Jurkat, Clone E6-1 (cell line): Measurements from ENCODE around the gene LONP1.

Experiments
- DNase-seq: peaks from one replicate; pipeline ENCODE4 v3.0.0-alpha.2; 2011; ENCODE audit warnings: low read depth, low spot score
- H3K4me3 ChIP-seq: 2 replicates; pipeline ENCODE4 v1.5.1; 2011; ENCODE audit warnings: mild to moderate bottlenecking, low read length, control low read depth, moderate library complexity

The LONP1 gene

DNA sequence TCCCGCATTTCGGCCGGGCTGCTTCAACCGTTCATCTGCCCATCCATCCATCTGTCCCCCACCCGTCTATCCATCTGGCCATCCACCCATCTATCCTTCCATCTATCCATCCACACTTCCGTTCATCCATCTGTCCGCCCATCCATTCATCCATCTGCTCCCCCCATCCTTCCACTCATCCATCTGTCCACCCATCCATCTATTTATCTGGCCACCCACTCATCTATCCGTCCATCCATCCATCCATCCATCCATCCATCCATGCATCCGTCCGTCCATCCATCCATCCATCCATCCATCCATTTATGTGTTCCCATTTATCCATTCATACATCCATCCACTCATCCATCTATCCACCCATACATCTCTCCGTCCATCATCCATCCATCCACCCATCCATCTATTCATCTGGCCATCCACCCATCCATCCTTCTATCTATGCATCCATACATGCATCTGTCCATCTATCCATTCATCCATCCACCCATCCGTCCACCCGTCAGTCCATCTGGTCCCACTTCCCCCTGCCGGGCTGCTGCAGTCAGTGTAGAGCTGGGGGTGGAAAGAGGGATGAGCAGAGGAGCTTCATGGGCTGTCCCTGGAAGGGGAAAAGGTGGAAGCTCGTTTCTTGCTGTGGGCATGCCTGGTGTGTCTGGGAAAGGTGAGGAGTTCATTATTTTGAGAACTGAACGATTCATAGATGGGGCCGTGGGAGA, 38.4 kb downstream of the LONP1 start:
- H3K4me3 ChIP-seq: peak overlapping the region; percentile 97
- no peak for DNase-seq

DNA sequence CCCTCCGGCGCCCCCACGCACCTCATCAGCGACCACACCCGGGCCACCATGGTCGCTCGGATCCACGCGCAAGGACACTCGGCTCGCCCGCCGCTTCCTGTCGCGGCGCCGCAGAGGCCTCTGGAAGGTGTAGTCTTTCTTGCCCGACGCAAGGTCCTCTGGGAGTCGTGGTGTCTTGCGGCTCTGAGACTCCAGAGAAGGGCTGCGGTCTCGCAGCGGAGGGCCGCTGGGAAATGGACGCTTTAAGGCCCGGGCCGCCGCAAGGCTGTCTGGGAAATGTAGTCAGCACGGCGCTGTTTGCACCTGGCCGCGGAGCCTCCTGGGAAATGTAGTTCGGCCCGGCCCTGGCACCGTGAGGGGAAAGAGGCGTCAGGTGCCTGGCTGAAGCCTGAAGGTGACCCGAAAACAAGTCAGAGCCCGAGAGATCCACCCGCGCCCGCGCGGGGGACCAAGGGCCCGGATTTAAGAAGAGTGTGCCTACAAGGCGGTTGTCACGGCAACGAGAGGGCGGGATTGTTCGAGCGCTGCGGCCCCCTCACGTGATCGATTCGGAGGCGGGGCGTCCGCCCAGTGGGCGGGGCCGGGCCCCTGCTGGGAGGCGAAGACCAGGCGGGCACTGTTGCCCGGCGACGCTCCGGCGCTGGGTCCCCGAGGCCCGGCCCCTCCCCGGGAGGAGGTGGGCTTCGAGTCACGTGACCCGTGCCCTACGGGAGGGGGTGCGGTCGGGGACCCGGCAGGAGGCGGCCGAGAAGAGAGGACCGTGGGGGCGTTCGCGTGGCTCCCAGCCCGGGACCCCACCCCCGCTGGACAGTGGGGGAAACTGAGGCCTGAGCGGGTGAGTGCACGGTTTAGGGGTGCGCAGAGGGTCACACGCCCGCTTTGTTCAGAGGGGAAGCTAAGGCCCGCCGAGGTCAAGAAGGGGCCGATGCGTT, 39.2 kb downstream of the LONP1 start, which contains the start of the genes HSD11B1L and MICOS13:
HSD11B1L (plus strand) TSS at position 591 of the 932 bp plus-strand sequence. CDS start 3,806 bp downstream, outside the sequence.
MICOS13 (minus strand) TSS at position 80 of the 932 bp plus-strand sequence; CDS start at position 50, 30 bp downstream.
- DNase-seq: peak; percentile 98
- H3K4me3 ChIP-seq: peak within 1 kb of the TSS; percentile 97

DNA sequence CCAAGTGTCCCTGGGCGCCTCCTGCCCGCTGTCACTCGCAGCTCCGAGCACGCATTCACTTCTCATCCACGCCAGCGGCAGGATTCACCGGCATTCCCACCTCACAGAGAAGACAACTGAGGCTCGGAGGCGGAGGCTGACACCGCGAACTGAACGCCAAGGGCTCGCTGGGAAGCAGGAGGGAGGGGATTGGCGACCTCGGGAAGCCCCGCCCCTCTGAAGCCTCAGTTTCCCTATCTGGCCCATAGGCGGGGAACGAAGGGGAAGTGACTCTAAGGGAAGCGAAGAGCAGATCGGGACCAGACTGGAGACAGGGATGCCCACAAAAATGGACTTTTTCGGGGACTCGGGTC, 39.9 kb downstream of the LONP1 start:
- DNase-seq: no peak
- H3K4me3 ChIP-seq: peak overlapping the region; percentile 97

DNA sequence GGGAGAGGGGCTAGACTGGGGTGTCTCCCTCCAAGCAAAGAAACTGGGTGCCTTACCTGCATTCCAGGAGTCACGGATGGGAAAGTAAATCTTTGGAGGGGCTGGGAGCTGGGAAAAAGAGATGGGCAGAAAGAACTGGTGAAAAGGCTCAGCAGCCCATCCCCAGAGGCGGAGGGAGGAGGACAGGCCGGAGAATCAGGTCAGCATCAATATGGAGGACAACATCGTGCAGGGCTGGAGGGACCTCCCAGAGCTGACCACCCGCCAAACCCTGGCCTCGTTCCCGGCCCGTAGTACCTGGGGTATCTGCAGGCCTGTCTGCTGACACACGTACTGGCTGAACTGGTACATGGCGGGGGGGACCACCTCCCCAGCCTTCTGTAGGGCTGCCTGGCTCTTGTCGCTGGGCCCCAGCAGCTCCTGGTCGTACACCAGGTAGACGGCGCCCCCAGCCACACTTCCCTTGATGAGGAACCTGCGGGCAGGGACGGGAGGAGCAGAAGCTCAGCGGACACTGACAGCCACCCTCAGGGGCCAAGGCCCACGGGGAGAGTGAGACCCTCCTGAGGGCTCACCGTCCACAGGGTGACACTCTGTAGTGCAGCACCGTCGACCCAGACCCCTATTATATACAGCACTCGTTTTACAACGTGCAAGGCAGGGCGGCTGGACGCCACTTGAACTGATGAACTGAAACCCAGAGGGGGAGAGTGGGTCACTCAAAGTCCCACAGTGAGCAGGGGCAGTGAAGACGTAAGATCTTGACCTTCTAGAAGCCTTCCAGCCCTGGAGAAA, 40.5 kb downstream of the LONP1 start:
- no peak for DNase-seq

DNA sequence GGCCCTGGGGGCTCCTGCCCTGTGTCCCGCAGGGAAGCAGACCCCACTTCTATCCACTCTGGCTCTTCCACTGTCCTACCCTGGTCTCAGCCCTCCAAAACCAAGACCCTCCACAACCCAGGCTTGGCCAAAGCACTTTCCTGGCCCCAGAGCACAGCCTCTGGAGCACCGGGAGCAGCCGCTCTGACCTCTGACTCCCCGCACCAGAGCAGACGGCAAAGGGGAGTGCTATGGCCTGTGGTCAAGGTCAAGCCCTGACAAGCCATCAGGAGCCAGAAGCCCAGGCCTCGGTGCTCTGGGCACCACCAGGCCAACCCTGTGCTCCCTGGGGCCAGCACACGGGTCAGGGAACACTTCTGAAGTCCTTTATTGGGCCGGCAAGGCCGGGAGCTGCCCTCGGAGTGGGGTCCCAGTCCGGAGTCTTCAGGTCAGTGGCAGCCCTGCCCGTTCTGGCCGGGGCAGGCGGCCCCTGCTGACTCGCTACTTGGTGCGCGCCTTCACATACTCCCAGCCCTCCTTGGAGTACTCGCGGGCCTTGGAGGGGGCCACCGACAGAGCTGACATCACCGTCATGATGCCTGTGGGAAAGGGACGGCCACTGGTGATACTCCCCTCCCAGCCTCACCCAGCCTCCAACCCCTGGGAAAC, 41.8 kb downstream of the LONP1 start:
- no peak for DNase-seq
- no peak overlapping the region for H3K4me3 ChIP-seq

More for the DNA sequence above, 40.5 kb downstream of the LONP1 start:
- peak overlapping the region; percentile 97 for H3K4me3 ChIP-seq

DNA sequence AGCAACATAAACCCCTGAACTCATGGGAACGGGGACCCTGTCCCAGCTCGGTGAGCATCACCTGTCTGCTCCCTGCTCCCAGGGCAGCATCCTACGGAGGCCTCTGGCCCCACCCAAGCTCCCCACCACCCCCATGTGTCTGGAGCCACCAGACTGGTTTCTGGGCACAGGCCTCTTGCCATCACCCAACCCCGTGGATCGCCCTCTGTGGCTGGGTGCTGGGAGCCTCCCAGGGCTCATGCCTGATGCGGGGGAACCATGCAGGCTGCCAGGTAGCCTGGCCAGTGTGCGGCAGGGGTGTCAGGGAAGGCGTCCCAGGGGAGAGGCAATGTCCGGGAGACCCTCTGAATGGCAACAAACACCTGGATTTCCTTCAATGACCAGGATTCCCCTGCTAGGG, 42.4 kb downstream of the LONP1 start:
- no peak for DNase-seq
- H3K4me3 ChIP-seq: no peak overlapping the region

DNA sequence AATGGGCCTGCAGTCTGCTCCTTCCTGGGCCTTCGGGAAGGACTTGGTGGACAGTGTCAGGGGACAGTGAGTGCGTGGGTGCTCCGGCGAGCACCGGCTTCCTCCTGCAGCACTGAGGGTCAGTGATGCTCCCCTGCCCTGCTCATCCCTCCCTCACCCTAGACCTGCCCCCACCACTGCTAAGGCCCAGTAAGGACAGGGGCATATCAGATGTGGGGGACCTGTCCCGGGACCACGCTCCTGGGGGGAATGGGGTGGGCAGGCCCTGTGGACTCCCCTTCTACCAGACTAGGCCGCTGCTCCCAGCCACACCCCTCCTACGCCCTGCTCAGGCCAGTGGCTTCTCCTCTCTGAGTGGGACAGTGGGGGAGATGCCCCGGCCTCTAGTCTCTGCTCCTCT, 42.8 kb downstream of the LONP1 start:
- no peak overlapping the region for H3K4me3 ChIP-seq
- DNase-seq: no peak

DNA sequence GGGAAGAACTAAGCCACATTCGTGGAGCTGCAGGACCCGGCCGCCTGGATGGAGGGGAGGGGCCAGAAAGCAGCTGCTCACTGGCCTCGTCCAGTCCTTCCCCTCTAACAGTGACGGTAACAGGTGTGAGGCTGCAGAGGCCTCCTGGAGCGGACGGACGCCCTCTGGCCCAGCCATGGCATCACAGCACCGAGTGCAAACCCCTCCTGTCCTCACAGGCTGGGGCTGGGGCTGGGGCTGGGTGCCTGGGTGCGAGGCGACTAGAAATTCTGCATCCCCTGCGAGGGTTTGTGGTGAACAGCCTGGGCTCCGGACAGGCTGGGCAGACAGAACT, 43.2 kb downstream of the LONP1 start:
- DNase-seq: no peak
- no peak overlapping the region for H3K4me3 ChIP-seq

DNA sequence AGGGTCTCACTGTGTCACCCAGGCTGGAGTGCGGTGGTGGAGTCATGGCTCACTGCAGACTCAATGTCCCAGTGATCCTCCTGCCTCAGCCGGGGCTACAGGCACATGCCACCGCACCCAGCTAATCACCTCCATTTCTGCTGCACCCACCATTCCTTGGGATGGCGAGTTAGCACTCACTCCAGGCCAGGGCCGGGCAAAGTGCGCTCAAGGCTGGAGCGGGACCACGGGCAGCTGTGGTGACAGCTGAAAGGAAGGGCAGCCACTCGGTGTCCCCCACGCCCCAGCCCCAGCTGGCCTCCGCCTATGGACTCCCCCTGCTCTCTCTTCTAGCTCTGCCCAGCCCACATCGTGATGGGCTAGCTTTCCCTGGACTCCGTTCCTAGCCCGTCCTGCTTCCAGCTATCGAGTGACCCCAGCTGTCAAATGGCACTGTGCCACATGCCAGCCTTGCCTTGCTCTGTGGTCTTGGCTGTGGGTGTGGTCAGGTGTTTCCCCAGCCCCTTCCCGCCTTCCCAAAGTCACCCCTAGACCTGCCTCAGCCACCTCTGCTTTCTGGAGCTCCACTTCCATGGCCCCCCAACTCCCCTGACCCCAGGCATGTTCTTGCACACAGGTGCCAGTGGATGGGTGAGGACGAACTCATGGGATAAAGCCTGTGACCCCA, 43.7 kb downstream of the LONP1 start:
- no peak for DNase-seq
- H3K4me3 ChIP-seq: no peak overlapping the region

DNA sequence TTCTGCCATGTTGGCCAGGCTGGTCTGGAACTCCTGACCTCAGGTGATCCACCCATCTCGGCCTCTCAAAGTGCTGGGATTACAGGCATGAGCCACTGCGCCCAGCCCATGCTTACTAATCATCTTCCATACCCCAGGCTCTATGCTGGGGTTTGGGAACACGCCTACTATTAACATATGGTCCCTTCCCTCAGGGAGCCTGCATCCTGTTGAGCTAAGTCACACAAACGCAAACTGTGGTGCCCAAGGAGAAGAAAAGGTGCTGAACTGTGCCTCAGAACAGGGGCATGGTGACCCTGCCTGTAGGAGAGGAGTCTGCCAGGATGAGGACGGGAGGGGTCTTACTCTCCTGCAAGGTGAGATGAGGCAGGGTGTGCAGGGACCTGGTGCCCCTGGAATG, 45.2 kb downstream of the LONP1 start:
- no peak for DNase-seq
- no peak overlapping the region for H3K4me3 ChIP-seq

DNA sequence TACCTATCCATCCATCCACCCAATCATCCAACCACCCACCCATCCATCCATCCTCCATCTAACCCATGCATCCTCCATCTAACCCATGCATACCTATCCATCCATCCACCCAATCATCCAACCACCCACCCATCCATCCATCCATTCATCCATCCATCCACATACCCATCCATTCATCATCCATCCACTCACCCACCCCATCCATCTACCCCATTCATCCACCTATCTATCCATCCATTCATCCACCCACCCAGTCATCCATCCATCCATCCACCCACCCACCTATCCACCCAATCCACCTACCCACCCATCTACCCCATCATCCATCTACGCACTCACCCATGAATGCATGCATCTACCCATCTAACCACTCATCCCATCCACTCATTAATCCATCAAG, 46.2 kb downstream of the LONP1 start:
- H3K4me3 ChIP-seq: no peak overlapping the region
- no peak for DNase-seq

DNA sequence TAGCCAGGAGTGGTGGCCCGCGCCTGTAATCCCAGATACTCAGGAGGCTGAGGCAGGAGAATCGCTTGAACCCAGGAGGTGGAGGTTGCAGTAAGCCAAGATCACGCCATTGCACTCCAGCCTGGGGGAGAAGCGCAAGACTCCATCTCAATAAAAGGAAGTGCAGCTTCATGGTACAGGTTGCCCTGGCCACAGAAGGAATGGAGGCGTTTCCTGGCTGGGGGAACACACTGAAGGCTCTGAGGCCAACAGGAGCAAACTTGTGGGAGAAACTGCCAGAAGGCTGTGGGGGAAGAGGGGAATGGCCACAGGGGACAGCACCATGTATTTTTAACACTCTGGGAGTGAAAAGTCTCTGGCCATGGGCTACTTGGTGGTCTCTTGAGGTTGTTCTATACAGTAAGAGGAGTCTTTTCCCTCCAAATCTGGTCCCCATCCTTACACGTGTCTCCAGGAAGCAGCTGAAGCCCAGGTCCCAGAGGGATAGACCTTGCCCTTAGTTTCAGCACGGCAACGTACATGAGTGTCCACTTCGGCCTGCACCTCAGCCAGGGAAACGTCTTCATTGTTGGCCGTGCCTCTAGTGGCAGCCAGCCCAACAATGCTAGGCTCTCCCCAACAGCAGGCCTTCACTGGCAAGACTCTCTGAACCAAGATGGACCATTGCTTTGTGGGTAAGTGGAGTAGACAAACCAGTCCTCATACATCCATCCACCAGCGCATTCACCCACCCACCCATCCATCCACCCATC, 47.1 kb downstream of the LONP1 start:
- H3K4me3 ChIP-seq: no peak overlapping the region
- no peak for DNase-seq

DNA sequence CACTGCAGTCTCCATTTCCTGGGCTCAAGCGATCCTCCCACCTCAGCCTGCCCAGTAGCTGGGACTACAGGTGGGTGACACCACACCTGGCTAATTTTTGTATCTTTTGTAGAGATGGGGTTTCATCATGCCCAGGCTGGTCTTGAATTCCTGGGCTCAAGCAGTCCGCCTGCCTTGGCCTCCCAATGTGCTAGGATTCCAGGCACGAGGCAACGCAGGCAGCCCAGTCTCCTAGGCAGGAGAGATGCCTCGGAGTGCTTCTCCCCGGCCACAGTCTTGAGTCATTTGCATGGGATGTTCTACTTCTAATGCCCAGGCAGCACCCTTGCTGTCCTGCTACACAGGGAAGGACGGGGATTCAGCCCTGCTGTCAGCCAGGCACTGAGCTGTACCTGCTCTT, 48.3 kb downstream of the LONP1 start:
- DNase-seq: no peak
- no peak overlapping the region for H3K4me3 ChIP-seq

DNA sequence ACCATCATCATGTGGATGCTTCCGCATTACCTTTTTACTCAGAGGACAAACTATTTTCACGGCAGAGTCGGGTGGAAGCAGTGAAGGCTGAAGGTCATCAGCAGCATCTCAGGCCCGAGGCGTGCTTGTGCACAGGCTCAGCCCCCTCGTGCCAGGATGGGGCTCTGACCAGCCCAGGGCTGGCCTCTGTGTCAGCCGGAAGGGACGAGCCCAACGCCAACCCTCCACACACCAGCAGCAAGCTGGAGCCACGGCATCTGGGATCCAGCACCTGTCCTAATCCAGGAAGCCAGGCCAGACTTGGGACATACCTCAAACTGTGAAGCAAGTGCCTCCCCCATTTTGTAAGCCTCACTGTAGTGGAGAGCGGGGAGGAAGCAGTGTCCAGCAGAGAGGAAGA, 50.7 kb downstream of the LONP1 start:
- no peak for DNase-seq
- no peak overlapping the region for H3K4me3 ChIP-seq

DNA sequence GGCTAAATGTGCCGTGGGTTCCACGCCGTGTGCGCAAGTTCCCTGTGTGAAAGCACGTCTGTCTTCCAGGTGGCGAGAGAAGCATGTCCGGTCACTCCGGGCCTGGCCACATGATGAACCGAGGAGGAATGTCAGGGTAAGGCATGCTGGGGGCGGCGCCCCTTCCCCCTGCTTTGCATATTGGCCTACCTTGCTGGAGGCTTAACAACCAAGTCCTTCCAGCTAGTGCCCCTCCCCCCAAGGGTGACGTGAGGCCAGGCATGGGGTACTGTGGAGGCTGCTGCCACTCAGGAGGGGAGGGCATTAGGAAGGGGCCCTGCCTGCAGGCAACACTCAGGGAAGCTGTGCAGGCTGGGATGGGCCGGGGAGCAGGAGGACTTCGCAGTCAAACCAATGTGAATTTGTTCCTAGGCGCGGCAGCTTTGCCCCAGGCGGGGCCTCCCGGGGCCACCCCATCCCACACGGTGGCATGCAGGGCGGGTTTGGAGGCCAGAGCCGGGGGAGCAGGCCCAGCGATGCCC, 52.1 kb downstream of the LONP1 start:
- DNase-seq: no peak
- no peak overlapping the region for H3K4me3 ChIP-seq

DNA sequence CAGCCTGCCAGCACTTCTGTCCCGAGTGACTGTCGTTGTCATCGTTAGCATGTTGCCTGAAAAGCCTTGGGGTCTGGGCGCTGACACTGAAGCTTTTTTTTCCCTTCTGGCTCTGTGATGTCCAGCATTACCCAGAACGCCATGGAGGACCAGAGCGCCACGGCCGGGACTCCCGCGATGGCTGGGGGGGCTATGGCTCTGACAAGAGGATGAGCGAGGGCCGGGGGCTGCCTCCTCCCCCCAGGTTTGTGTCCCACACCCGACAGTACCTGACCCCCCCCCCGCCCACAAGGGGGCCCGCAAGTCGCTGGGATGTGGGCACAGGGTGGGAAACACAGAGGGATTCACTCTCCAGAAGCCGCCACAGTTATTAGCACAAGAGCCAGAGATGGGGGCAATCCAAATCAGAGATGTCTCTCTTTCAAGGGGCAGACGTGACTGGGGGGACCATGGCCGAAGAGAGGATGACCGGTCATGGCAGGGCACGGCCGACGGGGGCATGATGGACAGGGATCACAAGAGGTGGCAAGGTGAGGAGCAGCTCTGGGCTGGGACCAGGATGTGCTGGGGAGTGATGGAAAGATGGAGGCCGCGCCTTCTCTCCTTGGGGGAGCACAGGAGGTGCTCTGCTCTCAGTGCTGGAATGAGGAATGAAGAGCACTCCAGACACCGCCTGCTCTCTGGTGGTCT, 52.9 kb downstream of the LONP1 start:
- DNase-seq: no peak
- H3K4me3 ChIP-seq: no peak overlapping the region

DNA sequence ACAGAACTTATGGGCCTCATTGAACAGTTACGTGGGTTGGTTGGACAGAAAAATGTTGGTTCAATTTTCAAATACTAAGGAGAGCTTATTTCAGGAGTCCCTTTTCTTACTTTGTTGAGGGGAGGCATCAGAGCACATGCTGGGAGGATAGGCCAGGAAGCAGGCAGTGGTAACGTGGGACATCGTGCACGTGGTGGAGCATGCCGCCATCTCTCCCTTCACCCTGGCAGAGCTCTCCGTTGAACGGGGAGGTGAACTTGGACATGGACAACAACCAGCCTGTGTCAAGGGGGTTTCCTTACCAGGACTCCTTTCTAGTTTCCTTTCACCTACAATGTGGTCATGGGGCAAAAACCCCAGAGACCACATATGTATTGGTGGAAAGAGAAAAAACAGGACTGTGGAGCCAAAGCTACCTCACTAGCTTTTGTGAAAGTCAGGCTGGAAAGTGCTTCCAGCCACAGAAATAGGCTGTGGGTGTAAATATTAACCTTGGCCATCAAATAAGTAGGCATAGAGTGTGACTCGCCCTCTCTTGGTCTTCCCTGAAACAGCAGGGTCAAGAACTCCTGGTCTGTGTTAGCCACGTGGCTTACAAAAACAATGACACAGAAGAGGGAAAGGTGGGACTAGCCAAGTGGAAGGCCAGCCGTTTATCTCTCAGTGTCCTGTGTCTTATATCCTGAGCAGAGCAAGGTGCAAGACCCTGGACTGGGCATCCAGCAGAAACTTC, 54.0 kb downstream of the LONP1 start:
- no peak overlapping the region for H3K4me3 ChIP-seq
- no peak for DNase-seq
